ENCODE results near the gene ZMIZ1. TPM values are rescaled to one million over a fixed set of nuclear protein-coding genes. Genes with fewer than 3 reads are reported as not detected.

The ZMIZ1 gene
- total and polyA plus RNA-seq, 2 experiments from 2014 or later, result 9.2 to 30.9 TPM

DNA sequence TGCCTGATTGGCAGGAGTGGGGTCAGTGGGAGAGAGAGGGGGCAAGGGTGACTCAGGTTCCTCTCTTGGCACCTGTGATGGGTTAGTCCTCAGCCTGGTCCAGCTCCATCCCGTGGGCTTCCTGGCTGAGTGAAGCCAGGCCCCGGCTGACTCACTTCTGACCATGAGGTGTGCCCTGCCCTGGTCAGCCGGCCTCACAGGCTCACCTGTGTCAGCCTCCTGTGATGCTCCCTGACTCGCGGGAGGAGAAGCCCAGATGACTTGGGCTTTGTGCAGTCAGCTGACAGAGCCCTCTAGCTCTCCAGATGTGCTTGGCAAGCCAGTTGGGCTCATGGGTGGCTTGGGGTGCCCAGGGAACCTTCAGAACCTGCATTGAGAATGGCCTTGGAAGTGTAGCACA lies 262.5 kb downstream of the ZMIZ1 start:
- no peak overlapping the region for H2AFZ ChIP-seq
- H3K4me3 ChIP-seq, result no peak overlapping the region
- no peak overlapping the region for H3K4me2 ChIP-seq
- no peaks in the 10 kb centered on the region for H3K36me3 ChIP-seq (ENCODE audit: insufficient read depth)
- Mint-ChIP-seq H3K4me1 (peaks cover 2% of the 10 kb centered on the region; the same call in 2 of the 3 replicates), H3K4me3 (no peak overlapping the region), H3K27ac (no peak overlapping the region), H3K36me3 (ENCODE audit: low read depth) (no peaks in the 10 kb centered on the region), H3K27me3 (ENCODE audit: insufficient read depth, low read depth, poor library complexity) (peaks cover 8% of the 10 kb centered on the region), H3K9me3 (peaks cover 4% of the 10 kb centered on the region; the same call in 2 of the 3 replicates)
- H3K9me2 ChIP-seq (ENCODE audit: insufficient read depth), result no peaks in the 10 kb centered on the region
- no peak for TF ChIP-seq JUNB (IDR thresholded peaks at IDR 0.05; ENCODE audit: unreplicated experiment)
- TF ChIP-seq NANOG (IDR thresholded peaks at IDR 0.05; ENCODE audit: borderline replicate concordance), result no peak
- TF ChIP-seq ZNF331 (CRISPR knock-in tag; IDR thresholded peaks at IDR 0.05; ENCODE audit: low read depth), result no peak
- TF ChIP-seq CREB1 (CRISPR knock-in tag; IDR thresholded peaks at IDR 0.05; ENCODE audit: low read depth), result no peak
- TF ChIP-seq, protein P1, sequence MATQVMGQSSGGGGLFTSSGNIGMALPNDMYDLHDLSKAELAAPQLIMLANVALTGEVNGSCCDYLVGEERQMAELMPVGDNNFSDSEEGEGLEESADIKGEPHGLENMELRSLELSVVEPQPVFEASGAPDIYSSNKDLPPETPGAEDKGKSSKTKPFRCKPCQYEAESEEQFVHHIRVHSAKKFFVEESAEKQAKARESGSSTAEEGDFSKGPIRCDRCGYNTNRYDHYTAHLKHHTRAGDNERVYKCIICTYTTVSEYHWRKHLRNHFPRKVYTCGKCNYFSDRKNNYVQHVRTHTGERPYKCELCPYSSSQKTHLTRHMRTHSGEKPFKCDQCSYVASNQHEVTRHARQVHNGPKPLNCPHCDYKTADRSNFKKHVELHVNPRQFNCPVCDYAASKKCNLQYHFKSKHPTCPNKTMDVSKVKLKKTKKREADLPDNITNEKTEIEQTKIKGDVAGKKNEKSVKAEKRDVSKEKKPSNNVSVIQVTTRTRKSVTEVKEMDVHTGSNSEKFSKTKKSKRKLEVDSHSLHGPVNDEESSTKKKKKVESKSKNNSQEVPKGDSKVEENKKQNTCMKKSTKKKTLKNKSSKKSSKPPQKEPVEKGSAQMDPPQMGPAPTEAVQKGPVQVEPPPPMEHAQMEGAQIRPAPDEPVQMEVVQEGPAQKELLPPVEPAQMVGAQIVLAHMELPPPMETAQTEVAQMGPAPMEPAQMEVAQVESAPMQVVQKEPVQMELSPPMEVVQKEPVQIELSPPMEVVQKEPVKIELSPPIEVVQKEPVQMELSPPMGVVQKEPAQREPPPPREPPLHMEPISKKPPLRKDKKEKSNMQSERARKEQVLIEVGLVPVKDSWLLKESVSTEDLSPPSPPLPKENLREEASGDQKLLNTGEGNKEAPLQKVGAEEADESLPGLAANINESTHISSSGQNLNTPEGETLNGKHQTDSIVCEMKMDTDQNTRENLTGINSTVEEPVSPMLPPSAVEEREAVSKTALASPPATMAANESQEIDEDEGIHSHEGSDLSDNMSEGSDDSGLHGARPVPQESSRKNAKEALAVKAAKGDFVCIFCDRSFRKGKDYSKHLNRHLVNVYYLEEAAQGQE (IDR thresholded peaks at IDR 0.05; ENCODE audit: unreplicated experiment), result no peak
- TF ChIP-seq, protein P2, sequence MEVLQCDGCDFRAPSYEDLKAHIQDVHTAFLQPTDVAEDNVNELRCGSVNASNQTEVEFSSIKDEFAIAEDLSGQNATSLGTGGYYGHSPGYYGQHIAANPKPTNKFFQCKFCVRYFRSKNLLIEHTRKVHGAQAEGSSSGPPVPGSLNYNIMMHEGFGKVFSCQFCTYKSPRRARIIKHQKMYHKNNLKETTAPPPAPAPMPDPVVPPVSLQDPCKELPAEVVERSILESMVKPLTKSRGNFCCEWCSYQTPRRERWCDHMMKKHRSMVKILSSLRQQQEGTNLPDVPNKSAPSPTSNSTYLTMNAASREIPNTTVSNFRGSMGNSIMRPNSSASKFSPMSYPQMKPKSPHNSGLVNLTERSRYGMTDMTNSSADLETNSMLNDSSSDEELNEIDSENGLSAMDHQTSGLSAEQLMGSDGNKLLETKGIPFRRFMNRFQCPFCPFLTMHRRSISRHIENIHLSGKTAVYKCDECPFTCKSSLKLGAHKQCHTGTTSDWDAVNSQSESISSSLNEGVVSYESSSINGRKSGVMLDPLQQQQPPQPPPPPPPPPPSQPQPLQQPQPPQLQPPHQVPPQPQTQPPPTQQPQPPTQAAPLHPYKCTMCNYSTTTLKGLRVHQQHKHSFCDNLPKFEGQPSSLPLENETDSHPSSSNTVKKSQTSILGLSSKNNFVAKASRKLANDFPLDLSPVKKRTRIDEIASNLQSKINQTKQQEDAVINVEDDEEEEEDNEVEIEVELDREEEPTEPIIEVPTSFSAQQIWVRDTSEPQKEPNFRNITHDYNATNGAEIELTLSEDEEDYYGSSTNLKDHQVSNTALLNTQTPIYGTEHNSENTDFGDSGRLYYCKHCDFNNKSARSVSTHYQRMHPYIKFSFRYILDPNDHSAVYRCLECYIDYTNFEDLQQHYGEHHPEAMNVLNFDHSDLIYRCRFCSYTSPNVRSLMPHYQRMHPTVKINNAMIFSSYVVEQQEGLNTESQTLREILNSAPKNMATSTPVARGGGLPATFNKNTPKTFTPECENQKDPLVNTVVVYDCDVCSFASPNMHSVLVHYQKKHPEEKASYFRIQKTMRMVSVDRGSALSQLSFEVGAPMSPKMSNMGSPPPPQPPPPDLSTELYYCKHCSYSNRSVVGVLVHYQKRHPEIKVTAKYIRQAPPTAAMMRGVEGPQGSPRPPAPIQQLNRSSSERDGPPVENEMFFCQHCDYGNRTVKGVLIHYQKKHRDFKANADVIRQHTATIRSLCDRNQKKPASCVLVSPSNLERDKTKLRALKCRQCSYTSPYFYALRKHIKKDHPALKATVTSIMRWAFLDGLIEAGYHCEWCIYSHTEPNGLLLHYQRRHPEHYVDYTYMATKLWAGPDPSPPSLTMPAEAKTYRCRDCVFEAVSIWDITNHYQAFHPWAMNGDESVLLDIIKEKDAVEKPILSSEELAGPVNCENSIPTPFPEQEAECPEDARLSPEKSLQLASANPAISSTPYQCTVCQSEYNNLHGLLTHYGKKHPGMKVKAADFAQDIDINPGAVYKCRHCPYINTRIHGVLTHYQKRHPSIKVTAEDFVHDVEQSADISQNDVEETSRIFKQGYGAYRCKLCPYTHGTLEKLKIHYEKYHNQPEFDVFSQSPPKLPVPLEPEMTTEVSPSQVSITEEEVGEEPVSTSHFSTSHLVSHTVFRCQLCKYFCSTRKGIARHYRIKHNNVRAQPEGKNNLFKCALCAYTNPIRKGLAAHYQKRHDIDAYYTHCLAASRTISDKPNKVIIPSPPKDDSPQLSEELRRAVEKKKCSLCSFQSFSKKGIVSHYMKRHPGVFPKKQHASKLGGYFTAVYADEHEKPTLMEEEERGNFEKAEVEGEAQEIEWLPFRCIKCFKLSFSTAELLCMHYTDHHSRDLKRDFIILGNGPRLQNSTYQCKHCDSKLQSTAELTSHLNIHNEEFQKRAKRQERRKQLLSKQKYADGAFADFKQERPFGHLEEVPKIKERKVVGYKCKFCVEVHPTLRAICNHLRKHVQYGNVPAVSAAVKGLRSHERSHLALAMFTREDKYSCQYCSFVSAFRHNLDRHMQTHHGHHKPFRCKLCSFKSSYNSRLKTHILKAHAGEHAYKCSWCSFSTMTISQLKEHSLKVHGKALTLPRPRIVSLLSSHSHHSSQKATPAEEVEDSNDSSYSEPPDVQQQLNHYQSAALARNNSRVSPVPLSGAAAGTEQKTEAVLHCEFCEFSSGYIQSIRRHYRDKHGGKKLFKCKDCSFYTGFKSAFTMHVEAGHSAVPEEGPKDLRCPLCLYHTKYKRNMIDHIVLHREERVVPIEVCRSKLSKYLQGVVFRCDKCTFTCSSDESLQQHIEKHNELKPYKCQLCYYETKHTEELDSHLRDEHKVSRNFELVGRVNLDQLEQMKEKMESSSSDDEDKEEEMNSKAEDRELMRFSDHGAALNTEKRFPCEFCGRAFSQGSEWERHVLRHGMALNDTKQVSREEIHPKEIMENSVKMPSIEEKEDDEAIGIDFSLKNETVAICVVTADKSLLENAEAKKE (CRISPR knock-in tag; IDR thresholded peaks at IDR 0.05), result no peak
- no peak for TF ChIP-seq POLR2AphosphoS5 (IDR thresholded peaks at IDR 0.05; ENCODE audit: low read depth)
- no peak for TF ChIP-seq EZH2 (IDR thresholded peaks at IDR 0.05; ENCODE audit: low read depth, unreplicated experiment)
- TF ChIP-seq EZH2phosphoT487 (IDR thresholded peaks at IDR 0.05; ENCODE audit: unreplicated experiment), result no peak
- no peak for TF ChIP-seq ZNF114 (CRISPR knock-in tag; IDR thresholded peaks at IDR 0.05)
- TF ChIP-seq, protein P3, sequence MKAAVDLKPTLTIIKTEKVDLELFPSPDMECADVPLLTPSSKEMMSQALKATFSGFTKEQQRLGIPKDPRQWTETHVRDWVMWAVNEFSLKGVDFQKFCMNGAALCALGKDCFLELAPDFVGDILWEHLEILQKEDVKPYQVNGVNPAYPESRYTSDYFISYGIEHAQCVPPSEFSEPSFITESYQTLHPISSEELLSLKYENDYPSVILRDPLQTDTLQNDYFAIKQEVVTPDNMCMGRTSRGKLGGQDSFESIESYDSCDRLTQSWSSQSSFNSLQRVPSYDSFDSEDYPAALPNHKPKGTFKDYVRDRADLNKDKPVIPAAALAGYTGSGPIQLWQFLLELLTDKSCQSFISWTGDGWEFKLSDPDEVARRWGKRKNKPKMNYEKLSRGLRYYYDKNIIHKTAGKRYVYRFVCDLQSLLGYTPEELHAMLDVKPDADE (IDR thresholded peaks at IDR 0.05), result no peak
- TF ChIP-seq, protein P4, sequence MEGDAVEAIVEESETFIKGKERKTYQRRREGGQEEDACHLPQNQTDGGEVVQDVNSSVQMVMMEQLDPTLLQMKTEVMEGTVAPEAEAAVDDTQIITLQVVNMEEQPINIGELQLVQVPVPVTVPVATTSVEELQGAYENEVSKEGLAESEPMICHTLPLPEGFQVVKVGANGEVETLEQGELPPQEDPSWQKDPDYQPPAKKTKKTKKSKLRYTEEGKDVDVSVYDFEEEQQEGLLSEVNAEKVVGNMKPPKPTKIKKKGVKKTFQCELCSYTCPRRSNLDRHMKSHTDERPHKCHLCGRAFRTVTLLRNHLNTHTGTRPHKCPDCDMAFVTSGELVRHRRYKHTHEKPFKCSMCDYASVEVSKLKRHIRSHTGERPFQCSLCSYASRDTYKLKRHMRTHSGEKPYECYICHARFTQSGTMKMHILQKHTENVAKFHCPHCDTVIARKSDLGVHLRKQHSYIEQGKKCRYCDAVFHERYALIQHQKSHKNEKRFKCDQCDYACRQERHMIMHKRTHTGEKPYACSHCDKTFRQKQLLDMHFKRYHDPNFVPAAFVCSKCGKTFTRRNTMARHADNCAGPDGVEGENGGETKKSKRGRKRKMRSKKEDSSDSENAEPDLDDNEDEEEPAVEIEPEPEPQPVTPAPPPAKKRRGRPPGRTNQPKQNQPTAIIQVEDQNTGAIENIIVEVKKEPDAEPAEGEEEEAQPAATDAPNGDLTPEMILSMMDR (conservative IDR thresholded peaks at IDR 0.05; ENCODE audit: low read depth in 2 of 2), result no peak
- H3K27ac ChIP-seq (ENCODE audit: low read depth), result no peak overlapping the region
- no peaks in the 10 kb centered on the region for H4K20me1 ChIP-seq (replicated peaks; ENCODE audit: insufficient read depth)
- H3K27me3 ChIP-seq (ENCODE audit: insufficient read depth), result no peaks in the 10 kb centered on the region
- H3F3A ChIP-seq (replicated peaks; ENCODE audit: low read depth), result no peaks in the 10 kb centered on the region
- ATAC-seq (no peak), DNase-seq (ENCODE audit: low spot score) (no peak)
- H3K79me2 ChIP-seq (replicated peaks; ENCODE audit: insufficient read depth), result no peaks in the 10 kb centered on the region
- no peaks in the 10 kb centered on the region for H3K4me1 ChIP-seq (ENCODE audit: insufficient read depth)

Data from GM23338 (cell line).